Osteocyte (in vitro differentiated cells): ENCODE measurements around the gene ATP11A. TPM values are rescaled to one million over a fixed set of nuclear protein-coding genes. Genes with fewer than 3 reads are reported as not detected.

Experiments
- DNase-seq: peaks from one replicate; pipeline ENCODE4 v3.0.0; 2021; ENCODE audit warnings: mixed read lengths; ENCODE audit not compliant: unreplicated experiment; ENCODE audit errors: extremely low spot score
- H3K27ac Mint-ChIP-seq: one replicate; pipeline ENCODE4 v1.8.0; 2021; ENCODE audit warnings: mild to moderate bottlenecking, mixed read lengths; ENCODE audit not compliant: unreplicated experiment
- H3K27me3 Mint-ChIP-seq: one replicate; pipeline ENCODE4 v1.8.0; 2021; ENCODE audit warnings: mixed read lengths; ENCODE audit not compliant: unreplicated experiment
- H3K36me3 Mint-ChIP-seq: one replicate; pipeline ENCODE4 v1.8.0; 2021; ENCODE audit warnings: mixed read lengths; ENCODE audit not compliant: unreplicated experiment
- H3K4me1 Mint-ChIP-seq: one replicate; pipeline ENCODE4 v1.8.0; 2021; ENCODE audit warnings: mixed read lengths; ENCODE audit not compliant: unreplicated experiment
- H3K4me3 Mint-ChIP-seq: one replicate; pipeline ENCODE4 v1.8.0; 2021; ENCODE audit warnings: mild to moderate bottlenecking, moderate library complexity, mixed read lengths; ENCODE audit not compliant: unreplicated experiment
- H3K9me3 Mint-ChIP-seq: one replicate; pipeline ENCODE4 v1.8.0; 2021; ENCODE audit warnings: mixed read lengths; ENCODE audit not compliant: unreplicated experiment
- CTCF ChIP-seq: fragments of 200-600 bp; sonication (generic); IDR thresholded peaks from 2 replicates; pipeline ENCODE4 v1.5.0; 2021; ENCODE audit warnings: antibody characterized with exemption, mild to moderate bottlenecking, moderate library complexity
- total RNA-seq: library from RNA; stranded (reverse); gene quantifications from 2 replicates; pipeline ENCODE4 v1.2.1, GENCODE V29; 2021

Gene ATP11A
- total RNA-seq, 1 donor from 2014 or later: 15.7 TPM

DNA sequence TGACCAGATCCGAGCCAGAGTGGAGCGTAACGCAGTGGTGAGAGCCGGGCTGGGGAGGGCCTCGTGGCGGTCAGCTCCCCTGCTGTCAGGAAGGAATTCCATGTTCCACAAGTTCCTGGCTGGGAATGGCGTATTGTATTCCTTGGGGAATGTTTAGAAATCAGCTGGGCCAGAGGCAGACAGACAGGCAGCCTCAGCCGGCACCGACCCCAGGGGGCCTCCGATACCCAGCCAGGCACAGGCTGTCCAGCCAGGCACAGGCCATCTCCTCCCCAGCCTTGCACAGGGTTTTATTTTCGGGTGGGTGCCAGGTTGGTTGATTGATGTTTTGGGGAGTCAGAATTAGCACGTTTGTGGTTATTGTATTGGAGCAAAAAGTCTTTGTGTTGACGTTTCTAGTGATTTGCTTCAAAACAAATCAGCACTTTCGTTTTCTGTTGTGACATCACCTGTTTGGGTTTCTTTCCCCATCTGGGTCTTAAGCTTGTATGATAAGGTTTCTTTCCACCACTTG lies 152.6 kb downstream of the ATP11A start:
- peak overlapping the region; percentile 57 for H3K27ac Mint-ChIP-seq
- DNase-seq: no peak
- peak overlapping the region; percentile 36 for H3K4me3 Mint-ChIP-seq
- peaks cover 10% of the 10 kb centered on the region for H3K36me3 Mint-ChIP-seq
- no peak for TF ChIP-seq CTCF
- no peaks in the 10 kb centered on the region for H3K27me3 Mint-ChIP-seq
- peaks cover 18% of the 10 kb centered on the region for H3K4me1 Mint-ChIP-seq
- H3K9me3 Mint-ChIP-seq: no peaks in the 10 kb centered on the region

- Mint-ChIP-seq H3K27ac (no peak overlapping the region), H3K4me1 (peaks cover 18% of the 10 kb centered on the region), H3K4me3 (peak overlapping the region; percentile 30), H3K27me3 (no peaks in the 10 kb centered on the region), H3K9me3 (no peaks in the 10 kb centered on the region), H3K36me3 (peaks cover 12% of the 10 kb centered on the region)
- no peak for DNase-seq
- no peak for TF ChIP-seq CTCF
These were observed 153.1 kb downstream of the ATP11A start for GRCh38 chr13:112842931-112843391.

DNA sequence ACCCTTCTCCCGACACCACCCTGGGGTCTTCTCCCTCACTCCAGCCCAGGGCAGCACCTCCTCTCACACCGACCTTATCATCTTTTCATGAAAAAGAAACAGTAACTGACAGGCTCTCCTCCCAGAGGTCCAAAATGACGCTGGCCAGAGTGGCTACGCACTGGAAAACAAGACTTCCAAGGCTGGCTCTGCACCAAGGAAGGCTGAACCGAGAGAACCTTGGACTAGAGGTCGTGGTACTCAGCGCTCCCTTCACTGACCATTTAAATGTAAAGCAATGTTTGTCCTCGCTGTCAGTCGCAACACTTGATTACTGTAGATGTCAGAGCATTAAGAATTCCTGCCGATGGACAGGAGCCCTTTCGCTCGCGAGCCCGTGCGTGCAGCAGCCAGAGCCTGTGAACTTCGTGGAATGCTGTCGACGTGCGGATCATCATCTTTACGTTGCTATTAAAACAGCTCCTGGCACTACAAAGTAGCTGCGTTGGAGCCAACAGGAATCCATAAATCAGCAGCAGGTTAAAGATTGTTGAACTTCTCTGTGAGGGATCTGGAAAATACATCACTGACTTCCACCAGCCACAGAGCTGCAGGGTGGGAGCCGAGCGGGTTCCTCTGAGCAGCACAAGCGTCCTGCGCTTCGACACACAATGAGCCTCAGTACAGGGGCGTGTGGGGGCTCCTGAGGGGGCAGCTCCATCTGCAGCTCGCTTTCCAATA lies 153.7 kb downstream of the ATP11A start:
- no peak for TF ChIP-seq CTCF
- Mint-ChIP-seq H3K27ac (no peak overlapping the region), H3K27me3 (no peaks in the 10 kb centered on the region), H3K9me3 (no peaks in the 10 kb centered on the region), H3K4me3 (no peak overlapping the region), H3K4me1 (peaks cover 18% of the 10 kb centered on the region), H3K36me3 (peaks cover 12% of the 10 kb centered on the region)
- no peak for DNase-seq

DNA sequence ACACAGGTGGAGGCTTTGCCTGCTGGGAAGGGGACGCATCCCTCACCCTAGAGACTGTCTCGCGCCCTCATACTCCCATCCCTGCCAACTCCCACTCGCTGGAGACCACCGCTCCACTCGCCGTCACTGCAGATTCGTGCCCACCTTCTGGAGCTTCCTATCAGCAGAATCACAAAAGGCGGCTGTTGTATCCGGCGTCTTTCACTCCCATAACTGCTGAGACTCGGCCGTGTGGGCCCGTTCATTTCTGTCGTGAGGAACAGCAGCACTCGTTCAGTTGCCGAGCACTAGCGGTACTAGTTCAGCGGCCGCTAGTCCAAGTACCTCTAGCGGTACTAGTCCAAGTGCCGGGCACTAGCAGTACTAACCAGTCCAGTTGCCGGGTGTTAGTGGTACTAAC lies 154.6 kb downstream of the ATP11A start:
- peaks cover 18% of the 10 kb centered on the region for H3K4me1 Mint-ChIP-seq
- no peak for DNase-seq
- no peak overlapping the region for H3K27ac Mint-ChIP-seq
- no peak for TF ChIP-seq CTCF
- H3K9me3 Mint-ChIP-seq: no peaks in the 10 kb centered on the region
- H3K4me3 Mint-ChIP-seq: no peak overlapping the region
- no peaks in the 10 kb centered on the region for H3K27me3 Mint-ChIP-seq
- peaks cover 6% of the 10 kb centered on the region for H3K36me3 Mint-ChIP-seq

GRCh38 chr13:112844879-112845278 lies 155.0 kb downstream of the ATP11A start:
- DNase-seq: no peak
- TF ChIP-seq CTCF: no peak
- Mint-ChIP-seq H3K36me3 (peaks cover 3% of the 10 kb centered on the region), H3K4me3 (no peak overlapping the region), H3K27me3 (no peaks in the 10 kb centered on the region), H3K27ac (no peak overlapping the region), H3K4me1 (peaks cover 21% of the 10 kb centered on the region), H3K9me3 (no peaks in the 10 kb centered on the region)
